HG03097 (cell line): ENCODE measurements around the gene CTBP2.

ENCODE experiments used
- ATAC-seq: cut with Tn5 transposase; IDR thresholded peaks from one replicate; pipeline ENCODE4 v1.9.1; 2021; ENCODE audit not compliant: unreplicated experiment, low FRiP score

CTBP2 gene

DNA sequence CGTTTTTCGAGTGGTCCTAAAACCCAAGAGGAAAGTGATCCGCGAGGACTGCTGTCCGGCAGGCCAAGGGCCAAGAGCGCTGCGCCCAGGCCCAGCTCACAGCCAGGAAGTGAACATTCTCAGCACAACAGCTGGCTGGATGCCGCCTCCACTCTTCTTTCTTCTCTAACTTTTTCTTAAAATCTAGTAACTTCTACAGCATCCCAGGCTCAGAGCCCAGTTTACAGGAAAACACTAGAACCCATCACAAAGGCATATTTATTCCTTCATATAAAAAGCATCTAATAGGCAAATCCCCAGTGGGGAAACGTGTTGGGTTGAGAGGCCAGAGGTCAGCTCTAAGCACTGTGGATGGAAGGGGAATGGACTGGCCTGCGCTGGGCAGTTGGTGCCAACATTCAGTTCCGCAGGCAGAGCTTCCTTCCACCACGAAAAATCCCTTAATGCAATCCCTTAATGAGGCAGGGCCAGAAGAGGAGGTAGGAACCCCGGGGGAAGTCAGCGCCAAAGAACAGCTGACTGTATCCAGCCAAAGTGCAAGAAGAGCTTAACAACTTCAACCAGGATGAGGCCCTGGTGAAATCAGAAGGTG is 143.7 kb downstream of the CTBP2 start:
- no peak for ATAC-seq

DNA sequence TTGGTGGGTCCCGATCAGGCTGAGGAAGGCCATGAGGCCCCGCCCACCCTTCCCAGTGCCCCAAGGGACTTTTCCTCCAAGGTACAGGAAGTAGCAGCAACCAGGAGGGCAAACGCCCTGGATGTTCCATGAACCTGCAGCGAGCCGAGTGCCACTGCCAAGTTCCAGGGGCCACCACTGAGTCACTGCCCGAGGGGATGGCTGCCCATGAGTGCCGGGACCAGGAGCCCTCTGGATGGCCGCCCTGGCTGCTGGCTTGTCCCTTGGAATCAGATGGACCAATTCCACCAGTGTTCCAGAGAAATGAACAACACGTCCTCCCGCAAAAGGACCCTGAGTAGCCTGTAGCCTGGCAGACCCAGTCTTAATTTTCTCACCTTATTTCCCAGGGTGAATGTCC is 144.2 kb downstream of the CTBP2 start:
- no peak for ATAC-seq

DNA sequence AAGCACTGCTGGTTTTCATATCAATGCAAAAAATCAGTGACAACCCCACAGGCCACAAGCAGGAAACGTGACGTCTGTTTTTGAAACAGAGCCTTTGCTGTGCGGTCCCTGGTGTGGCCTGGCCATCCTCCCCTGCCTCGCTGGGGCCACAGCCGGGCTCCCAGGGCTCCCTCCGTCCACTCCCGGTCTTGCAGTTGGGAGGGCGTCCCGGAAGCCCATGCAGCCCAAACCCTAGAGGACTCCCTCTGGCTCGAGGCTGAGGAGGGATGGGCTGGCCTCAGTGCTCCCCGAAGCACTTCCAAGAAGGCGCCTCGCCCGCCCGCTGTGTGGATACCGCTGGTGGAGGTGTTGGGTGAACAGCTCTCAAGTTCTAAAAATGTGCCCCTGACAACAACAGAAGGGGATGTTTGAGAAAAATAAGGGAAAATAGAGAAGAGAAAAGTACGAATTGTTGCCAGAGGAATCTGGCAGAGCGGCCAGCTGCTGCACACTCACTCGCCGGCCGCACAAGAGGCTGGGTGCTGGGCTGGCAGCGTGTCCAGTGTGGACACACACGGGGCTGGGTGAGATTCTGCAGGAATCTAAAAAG is 144.9 kb downstream of the CTBP2 start:
- ATAC-seq = no peak

DNA sequence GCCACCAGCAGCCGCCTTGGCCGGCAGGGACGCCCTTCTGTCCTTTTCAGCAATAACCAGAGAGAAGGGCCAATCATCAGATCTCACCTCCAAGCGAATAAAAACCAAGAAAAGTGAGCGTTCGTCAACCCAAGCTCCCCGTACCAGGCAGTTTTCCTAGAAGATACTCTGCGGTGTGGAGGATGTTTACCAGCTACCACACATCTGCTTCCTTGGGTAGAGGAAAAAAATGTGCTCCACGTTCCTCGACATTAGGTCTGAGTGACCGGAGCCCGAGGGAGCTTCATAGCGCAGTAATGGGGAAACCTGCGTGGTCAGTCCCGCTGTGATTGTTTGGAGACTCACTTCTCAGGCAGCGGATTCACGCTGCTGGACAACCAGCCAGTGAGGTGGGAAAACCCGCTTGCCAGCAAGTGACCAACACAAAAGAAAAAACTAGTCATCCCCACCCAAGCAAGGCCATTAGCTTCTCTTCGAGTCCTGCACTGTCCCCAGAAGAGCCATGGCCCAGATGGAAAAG is 145.5 kb downstream of the CTBP2 start:
- ATAC-seq = no peak

DNA sequence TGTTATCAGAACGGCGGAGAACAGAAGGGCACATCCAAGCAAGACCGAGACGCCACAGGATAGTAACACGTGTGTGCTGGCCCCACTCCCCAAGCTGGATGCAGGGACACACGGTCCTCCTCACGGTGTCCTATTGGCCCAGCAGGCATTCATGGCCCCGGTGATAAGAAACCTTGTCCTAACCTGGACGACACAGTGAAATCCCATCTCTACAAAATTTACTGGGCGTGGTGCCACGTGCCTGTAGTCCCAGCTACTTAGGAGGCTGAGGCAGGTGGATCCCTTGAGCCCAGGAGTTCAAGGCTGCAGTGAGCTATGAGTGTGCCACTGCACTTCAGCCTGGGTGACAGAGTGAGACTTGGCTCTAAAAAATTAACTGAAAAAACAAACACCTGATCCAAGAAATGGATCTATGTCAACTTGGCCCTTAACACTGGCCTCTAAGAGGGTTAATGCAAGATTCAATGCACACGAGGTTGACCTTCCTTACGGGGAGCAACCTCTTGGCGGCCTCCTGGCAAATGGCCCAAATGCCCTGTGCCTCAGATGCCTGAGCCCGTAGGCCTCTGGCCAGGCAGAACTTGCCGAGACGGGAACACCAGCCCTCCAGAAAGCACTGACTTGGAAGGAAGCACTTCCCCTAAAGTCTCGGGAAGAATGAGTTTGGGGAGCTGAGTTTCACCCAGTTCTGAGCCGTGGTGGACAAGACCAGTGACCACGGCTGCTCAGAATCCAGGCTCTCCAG is 146.1 kb downstream of the CTBP2 start:
- no peak for ATAC-seq

DNA sequence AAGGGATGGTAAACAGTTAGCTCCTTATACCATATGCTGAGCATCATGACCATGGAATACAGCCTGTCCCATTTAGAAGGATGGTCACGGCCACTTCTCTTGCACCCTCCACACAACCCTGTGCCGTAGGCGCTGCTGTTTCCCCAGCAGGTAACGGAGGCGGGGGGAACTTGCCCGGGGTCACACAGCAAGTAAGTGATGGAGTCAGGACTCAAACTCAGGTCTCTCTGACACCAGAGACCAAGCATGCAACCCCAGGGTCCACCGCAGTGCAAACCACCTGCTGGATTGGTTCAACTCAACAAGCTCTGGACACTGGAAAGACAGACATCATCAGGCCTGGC is 146.9 kb downstream of the CTBP2 start:
- no peak for ATAC-seq

DNA sequence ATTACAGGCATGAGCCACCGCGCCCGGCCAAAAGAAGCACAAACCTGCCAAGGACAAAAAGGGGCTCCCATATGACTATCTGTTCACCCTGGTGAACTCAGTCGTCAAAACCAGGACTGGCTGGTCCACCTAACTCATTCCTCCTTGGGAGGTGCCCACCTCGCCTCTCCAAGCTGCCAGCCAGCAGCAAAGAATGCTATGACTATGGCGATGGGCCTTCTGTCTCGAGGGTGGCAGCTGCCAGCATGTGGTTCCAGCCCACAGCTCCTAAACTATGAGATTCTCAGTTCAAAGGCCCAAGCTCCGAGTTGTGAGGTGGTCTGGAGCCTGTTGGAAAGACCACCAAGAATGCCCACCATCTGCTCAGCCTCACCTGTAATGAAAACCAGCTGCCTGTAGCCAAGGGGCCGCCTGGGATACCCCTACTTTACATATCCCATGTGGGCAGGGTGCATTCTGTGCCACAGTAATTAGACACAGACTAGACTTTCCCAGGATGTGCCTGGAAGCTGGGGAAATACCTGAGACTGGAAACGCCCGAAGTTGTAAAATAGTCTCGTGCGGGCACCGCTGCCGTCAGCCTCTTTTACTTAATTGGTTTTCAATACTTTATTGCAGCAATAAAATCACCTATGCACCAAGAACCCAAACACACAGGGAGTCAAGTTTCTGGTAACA is 147.4 kb downstream of the CTBP2 start:
- ATAC-seq = no peak

DNA sequence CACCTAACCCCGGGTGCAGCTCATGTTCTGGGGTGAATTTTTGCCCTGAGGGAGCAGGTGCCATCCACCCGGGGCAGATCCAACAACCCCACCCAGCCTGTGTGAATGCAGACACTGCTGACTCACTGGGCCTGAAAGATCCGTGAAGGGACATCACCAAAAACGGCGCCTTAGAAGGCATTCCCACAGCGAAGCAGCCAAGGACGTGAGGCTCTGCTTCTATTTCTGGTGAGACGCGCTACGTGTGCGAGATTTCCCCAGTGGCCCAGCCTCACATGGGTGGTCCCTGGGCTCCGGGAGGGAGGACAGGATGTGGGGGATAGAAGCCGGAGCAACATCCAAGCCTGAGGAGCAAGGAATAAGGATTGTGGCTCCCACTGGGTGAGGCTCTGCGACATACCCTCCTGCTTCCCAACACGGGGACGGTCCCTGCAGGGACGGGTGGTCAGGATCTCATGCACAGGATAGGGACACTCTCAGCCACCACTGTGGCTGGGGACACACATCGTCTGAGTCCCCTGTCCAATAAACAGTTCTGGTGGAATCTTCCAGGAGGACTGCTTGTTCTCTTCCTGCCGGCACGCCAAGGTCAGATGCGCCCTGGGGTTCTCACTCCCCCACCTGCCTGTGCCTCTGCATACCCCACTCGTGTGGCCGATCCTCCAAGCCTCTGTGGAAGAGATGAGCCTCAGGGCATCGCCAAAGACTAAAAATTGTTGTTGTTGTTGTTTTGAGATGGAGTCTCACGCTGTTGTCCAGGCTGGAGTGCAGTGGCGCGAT is 148.2 kb downstream of the CTBP2 start:
- ATAC-seq = no peak

DNA sequence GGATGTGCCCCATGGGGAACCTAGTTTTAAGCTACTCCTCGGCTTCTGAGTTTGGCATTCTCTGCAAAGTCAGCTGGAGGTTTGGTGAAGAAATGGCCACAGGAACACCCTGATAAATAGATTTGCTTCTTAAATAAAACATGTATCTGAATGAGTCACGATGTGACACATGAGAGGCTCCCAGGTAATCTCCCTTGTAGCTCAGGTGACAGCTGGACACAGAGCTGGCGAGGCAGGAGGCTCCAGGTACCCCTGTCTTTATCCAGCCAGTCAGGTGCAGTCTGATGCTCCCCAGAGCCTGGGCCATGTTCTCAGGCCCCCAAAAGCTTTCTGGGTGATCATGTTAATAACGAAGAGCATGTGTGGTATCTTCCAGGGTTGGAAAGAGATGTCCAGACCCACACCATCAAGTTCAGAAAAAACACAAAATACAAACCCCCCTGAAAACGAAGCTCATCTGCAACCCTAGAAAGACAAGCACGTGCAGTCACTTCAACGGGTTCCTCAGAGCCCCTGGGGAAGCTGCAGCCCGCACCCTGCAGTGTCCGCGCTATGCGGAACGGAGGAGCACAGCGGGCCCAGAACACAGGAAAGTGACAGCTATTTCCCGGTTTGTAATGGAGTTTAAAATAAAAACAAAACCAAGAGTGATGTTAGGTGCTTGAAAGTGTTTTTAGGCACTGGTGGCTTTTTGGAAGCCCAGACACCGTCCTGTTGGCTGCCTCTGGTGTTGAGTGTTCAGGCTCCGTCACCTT is 149.0 kb downstream of the CTBP2 start:
- ATAC-seq = no peak

DNA sequence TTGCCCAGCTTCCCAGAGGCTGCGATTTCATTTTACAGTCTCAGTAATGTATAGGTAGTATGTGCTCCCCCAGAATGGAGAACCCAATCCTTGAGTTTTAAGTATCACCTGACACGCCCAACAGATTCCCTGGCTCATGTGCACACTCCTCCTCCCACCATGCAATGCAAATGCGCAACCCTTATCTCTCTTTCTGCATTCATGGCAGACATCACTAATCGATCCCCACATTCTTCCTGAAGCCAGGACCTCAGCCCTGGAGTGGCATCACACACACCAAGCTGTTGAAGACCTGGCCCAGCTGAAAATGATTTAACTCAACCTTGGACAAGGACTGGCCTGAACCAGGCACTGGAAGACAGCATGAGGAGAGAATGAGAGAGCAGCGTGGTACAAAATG is 150.0 kb downstream of the CTBP2 start:
- ATAC-seq = no peak

DNA sequence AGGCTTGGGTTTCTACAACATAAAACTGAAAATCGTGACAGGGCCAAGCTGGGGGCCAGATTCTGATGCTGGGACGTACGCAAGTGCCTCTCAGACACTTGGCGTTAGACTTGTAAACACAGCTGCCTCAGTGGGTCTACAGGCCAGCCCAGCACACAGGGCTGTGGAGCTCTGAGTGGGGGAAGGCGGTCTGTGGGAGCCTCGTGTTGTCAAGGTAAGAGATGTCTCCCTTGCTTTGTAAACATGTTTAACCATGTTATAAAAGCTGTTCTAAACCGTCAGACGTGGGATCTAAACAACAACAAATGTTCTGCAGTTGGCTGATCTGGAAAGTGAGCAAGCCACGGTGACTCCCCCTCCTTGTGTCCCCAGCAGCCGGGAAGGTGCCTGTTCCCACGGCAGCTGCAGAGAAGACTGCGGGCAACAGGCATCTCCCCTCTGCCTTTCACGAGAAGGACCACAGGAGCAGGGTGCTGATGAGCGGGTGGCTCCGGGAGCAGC is 150.7 kb downstream of the CTBP2 start:
- ATAC-seq = no peak

DNA sequence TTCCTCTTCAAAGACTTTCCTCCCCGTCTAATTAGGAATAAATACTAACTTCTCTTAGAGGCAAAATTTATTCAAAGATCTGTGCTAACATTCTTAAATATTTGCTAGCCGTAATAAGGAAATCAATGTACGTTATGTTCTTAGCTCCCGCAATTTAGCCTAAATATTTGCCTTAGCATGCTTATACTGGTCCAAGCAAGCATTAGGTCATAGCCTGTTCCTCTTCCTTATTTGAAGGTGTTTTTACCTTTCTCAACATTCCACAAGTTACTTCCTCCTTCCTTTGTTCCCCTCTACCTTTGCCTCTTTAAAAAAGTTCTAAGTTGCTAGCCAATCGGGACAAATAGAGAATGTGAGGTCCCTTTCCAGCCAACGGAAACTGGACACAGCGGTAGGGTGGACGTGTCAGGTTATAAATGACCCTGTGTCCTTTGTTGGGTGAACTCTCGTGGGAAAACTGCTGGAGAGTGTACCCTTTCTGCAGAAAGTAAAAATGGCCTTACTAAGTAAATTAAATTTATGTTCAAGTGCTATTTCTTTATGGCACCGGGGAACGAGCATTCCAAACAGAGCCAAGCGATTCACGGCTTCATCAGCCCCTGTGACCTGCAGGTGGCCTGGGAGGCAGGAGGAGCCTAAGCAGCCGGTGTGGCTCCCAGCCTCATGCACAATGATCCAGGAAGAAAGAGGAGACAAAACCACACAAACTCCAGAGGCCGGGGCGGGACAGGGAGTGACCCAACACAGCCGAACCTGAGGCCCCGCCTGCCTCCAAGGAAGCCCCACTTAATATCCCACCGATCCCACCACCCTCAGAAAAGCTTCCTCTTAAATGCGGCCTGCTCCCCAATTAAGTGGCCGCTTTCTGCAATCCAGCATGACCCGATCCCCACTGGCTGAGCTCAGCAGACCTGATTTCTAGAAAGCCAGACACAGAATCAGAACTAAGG is 151.4 kb downstream of the CTBP2 start:
- no peak for ATAC-seq

DNA sequence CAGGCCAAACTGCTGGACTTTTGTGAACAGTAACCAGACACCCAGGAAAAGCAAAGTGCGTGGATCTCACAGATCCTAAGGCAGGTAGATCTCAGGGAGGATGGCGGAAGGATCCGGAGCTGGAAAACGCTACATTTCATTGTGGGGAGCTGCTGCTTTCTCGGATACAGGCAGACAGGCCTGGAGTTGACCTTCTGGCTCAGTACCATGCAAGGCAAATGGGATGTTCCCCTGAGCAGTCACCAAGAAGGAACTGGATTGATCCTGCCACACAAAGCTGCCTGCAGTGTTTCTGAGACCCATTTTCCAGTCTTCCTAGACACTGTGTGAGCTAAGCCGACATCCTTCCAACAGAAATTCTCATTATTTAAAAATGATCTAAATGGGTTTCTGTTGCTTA is 152.9 kb downstream of the CTBP2 start:
- no peak for ATAC-seq

DNA sequence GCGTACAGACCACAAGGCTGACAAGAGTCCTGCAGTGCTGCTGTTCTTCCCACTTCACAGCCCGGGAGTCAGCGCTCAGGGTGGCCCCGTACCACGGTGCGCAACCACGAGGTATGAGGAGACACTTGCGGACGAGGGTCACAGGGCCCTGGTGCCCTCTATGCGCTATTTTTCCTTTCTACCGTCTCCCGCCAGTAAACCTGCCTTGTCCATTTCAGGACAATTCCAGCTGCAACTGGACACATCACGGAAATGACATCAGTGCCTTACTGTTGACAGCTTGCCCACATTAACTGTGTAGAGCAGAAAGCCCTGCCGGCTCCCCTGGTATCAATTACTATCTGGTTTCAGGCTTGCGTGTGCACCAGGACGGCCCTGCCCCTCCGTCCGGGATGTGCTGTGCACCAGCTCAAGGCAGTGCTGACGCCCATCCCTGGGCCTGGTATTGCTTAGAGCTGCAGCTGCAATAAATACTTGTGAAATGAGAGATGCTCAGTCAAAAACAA is 153.4 kb downstream of the CTBP2 start:
- ATAC-seq = no peak

DNA sequence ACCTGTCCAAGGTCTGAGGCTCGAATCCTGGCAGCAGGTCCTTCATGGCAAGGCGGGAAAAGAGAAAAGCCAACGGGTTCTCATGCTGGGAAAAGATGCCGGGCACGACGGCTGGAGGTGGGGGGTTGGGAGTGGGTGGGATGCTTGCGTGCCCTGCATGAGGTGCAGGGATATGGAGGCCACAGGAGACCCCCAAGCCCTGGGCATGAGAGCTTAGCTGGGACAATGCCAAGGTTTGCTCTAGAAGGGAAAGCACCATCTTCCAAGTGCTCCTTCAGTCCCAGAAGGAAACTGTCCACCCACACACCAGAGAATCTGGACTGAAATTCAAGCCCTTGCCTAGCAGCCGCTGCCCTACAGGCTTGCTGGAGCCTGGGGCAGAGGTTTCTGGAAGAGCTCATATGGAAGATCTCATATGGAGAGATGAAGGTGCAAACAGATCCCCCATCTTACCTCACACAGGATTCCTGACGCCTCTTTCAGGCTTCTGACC is 154.1 kb downstream of the CTBP2 start:
- ATAC-seq = no peak

DNA sequence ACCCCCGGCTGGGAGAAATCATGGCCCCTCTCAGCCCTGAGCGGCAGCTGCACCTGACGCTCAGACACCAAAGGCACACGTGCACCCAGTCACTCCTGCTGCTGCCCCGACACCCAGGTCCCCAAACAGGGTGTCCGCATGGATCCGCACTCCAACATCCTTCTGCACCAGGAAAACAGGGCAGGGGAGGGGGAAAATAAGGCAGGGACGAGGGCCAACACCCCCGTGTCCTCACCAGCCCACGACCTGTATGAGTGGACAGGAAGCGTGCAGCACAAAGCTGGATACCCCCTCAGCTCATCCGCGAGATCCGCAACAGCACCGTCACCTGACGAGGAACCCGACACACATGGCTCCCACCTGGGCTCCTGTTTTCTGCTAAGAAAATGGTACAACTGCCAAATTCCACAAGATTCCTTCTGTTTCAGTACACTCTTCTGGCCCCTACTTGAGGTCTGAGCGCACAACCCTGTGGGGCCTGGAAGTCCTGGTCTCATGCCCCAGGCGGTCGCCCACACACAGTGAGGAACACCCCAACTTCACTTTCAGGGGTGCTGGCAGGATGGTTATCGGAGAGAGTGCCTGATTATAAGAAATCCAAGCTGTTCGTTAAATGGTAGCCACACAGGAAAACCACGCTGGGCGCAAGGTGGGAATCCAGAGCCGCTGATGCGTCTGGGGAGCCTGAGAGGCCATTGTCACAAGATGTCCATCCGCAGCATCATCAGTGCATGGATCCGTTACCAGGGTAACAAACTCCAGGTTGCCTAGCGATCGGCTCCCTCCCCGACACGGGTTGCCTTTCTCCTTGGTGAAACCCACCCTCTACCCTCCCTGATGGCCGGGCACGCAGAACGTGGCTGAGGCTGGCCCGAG is 154.8 kb downstream of the CTBP2 start:
- no peak for ATAC-seq

DNA sequence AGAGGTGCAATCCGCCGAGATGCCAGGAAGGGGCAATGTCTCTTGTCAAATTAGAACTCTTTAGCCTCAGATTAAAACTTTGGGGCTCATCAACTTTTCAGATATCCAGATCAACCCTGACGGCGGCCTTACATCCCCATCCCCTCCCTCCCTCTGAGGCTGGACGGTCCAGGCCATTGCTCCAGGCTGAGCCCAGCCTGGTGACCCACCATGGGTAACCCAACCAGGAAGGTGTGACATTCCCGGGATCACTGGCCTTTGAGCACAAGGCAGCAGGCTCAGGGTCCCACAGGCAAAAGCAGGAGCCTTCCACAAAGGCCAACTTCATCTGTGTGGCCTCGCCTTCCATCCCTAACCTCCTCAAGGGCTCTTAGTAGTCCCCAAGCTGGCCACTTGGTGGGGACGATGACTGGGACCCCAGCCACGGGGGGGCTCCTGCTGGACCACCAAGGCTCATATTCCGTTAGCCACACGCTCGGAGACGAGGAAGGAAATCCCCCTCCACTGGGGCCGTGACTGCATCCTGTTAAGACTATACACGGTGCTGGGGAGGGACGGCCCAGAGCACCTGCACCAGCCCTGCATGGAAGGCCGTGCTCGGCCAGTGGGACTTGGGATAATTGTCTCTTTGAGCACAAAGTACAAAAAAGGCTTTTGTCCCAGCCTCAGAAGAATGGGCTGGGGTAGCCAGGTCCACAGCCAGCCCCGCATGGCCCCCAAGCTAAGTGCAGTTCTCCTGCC is 155.6 kb downstream of the CTBP2 start:
- no peak for ATAC-seq
